Mesothelial cell of epicardium (in vitro differentiated cells): ENCODE data around the gene PRDM16. TPM values are rescaled to one million over a fixed set of nuclear protein-coding genes. Genes with fewer than 3 reads are reported as not detected.

Source experiments
- DNase-seq, 2 experiments: peaks; one replicate each; pipeline ENCODE4 v3.0.0; 2021; ENCODE audit warnings: low spot score in 2 of 2; ENCODE audit not compliant: unreplicated experiment in 2 of 2
- H3K27ac Mint-ChIP-seq: 2 replicates; pipeline ENCODE4 v1.8.0; 2021; ENCODE audit warnings: mixed read lengths
- H3K27me3 Mint-ChIP-seq: 2 replicates; pipeline ENCODE4 v1.8.0; 2021; ENCODE audit warnings: low read depth, mixed read lengths
- H3K36me3 Mint-ChIP-seq: 2 replicates; pipeline ENCODE4 v1.8.0; 2021; ENCODE audit warnings: mixed read lengths
- H3K4me1 Mint-ChIP-seq: 2 replicates; pipeline ENCODE4 v1.8.0; 2021; ENCODE audit warnings: mixed read lengths
- H3K4me3 Mint-ChIP-seq: 2 replicates; pipeline ENCODE4 v1.8.0; 2021; ENCODE audit warnings: mild to moderate bottlenecking, moderate library complexity, mixed read lengths
- H3K9me3 Mint-ChIP-seq: 2 replicates; pipeline ENCODE4 v1.8.0; 2021; ENCODE audit warnings: mixed read lengths
- CTCF ChIP-seq: fragments of 200-600 bp; sonication (generic); IDR thresholded peaks from one replicate; pipeline ENCODE4 v1.5.0; 2021; ENCODE audit warnings: antibody characterized with exemption; ENCODE audit not compliant: unreplicated experiment
- total RNA-seq: library from RNA; stranded (reverse); gene quantifications from 3 replicates; pipeline ENCODE4 v1.2.1, GENCODE V29; 2021

PRDM16 gene
- total RNA-seq, 1 donor from 2014 or later, result 1.4 TPM

GRCh38 chr1:3097231-3097630, 28.2 kb downstream of the PRDM16 start:
- Mint-ChIP-seq H3K9me3 (no peaks in the 10 kb centered on the region), H3K4me3 (no peak overlapping the region), H3K27me3 (peaks cover 40% of the 10 kb centered on the region), H3K4me1 (peaks cover 11% of the 10 kb centered on the region), H3K27ac (no peak overlapping the region), H3K36me3 (no peaks in the 10 kb centered on the region)
- no peak for TF ChIP-seq CTCF
- no peak for DNase-seq

- no peaks in the 10 kb centered on the region for H3K9me3 Mint-ChIP-seq
- no peak overlapping the region for H3K27ac Mint-ChIP-seq
- TF ChIP-seq CTCF, result no peak
- H3K27me3 Mint-ChIP-seq, result peaks cover 38% of the 10 kb centered on the region
- H3K4me3 Mint-ChIP-seq, result no peak overlapping the region
- no peaks in the 10 kb centered on the region for H3K36me3 Mint-ChIP-seq
- DNase-seq, result no peak
- peaks cover 11% of the 10 kb centered on the region for H3K4me1 Mint-ChIP-seq
Observed at GRCh38 chr1:3097861-3098260, 28.9 kb downstream of the PRDM16 start.

- H3K27me3 Mint-ChIP-seq, result peaks cover 38% of the 10 kb centered on the region
- H3K27ac Mint-ChIP-seq, result no peak overlapping the region
- H3K9me3 Mint-ChIP-seq, result no peaks in the 10 kb centered on the region
- TF ChIP-seq CTCF, result no peak
- H3K36me3 Mint-ChIP-seq, result no peaks in the 10 kb centered on the region
- no peak for DNase-seq
- H3K4me1 Mint-ChIP-seq, result peaks cover 13% of the 10 kb centered on the region
- no peak overlapping the region for H3K4me3 Mint-ChIP-seq
Observed at GRCh38 chr1:3099861-3100260, 30.9 kb downstream of the PRDM16 start.

- Mint-ChIP-seq H3K4me3 (no peak overlapping the region), H3K4me1 (peaks cover 20% of the 10 kb centered on the region), H3K27ac (no peak overlapping the region), H3K9me3 (no peaks in the 10 kb centered on the region), H3K27me3 (peaks cover 35% of the 10 kb centered on the region), H3K36me3 (no peaks in the 10 kb centered on the region)
- no peak for TF ChIP-seq CTCF
- no peak for DNase-seq
Observed at GRCh38 chr1:3101124-3101939, 32.3 kb downstream of the PRDM16 start.

GRCh38 chr1:3102641-3103040, 33.6 kb downstream of the PRDM16 start:
- TF ChIP-seq CTCF, result no peak
- Mint-ChIP-seq H3K36me3 (no peaks in the 10 kb centered on the region), H3K4me3 (no peak overlapping the region), H3K4me1 (peaks cover 20% of the 10 kb centered on the region), H3K27ac (no peak overlapping the region), H3K9me3 (peaks cover 2% of the 10 kb centered on the region), H3K27me3 (peaks cover 28% of the 10 kb centered on the region)
- DNase-seq, result no peak
